GM12875 (cell line): ENCODE measurements around the gene TXNL4B.
"Not testable (repeated sequence)": the region's sequence is repeated elsewhere in the genome, so short reads cannot be mapped to it uniquely, and the experiment has no call there.

ENCODE experiments used
- H3K4me3 ChIP-seq: one replicate; pipeline ENCODE4 v1.5.1; 2011; ENCODE audit warnings: low read depth, low read length, control low read depth
- TF ChIP-seq, protein P1 (sequence below): IDR thresholded peaks from 2 replicates; pipeline ENCODE4 v1.5.1; 2011; ENCODE audit warnings: low read depth, mild to moderate bottlenecking, control low read depth, inconsistent platforms, low read length, moderate library complexity, borderline replicate concordance; ENCODE audit not compliant: insufficient read depth

The TXNL4B gene

GRCh38 chr16:72072514-72073342 is 20.7 kb downstream of the TXNL4B start:
- H3K4me3 ChIP-seq = no peak overlapping the region
- TF ChIP-seq, protein P1, sequence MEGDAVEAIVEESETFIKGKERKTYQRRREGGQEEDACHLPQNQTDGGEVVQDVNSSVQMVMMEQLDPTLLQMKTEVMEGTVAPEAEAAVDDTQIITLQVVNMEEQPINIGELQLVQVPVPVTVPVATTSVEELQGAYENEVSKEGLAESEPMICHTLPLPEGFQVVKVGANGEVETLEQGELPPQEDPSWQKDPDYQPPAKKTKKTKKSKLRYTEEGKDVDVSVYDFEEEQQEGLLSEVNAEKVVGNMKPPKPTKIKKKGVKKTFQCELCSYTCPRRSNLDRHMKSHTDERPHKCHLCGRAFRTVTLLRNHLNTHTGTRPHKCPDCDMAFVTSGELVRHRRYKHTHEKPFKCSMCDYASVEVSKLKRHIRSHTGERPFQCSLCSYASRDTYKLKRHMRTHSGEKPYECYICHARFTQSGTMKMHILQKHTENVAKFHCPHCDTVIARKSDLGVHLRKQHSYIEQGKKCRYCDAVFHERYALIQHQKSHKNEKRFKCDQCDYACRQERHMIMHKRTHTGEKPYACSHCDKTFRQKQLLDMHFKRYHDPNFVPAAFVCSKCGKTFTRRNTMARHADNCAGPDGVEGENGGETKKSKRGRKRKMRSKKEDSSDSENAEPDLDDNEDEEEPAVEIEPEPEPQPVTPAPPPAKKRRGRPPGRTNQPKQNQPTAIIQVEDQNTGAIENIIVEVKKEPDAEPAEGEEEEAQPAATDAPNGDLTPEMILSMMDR = no peak

DNA sequence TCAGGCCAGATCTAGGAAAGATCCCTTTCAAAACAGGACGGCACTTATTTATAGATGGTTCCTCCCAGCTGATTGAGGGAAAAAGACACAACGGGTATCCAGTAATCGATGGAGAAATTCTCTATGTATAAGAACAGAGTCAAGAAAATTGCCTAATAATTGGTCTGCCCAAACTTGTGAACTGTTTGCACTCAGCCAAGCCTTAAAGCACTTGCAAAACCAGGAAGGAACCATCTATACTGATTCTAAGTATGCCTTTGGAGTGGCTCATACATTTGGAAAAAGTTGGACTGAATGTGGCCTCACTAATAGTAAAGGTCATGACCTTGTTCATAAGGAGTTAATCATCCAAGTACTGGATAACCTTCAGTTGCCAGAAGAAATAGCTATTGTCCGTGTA is 24.5 kb downstream of the TXNL4B start:
- TF ChIP-seq, protein P1 = no peak
- no peak overlapping the region for H3K4me3 ChIP-seq

GRCh38 chr16:72066747-72067146 is 26.7 kb downstream of the TXNL4B start:
- TF ChIP-seq, protein P1 = peak; percentile 50; the same call in 1 of the 2 replicates
- no peak overlapping the region for H3K4me3 ChIP-seq

DNA sequence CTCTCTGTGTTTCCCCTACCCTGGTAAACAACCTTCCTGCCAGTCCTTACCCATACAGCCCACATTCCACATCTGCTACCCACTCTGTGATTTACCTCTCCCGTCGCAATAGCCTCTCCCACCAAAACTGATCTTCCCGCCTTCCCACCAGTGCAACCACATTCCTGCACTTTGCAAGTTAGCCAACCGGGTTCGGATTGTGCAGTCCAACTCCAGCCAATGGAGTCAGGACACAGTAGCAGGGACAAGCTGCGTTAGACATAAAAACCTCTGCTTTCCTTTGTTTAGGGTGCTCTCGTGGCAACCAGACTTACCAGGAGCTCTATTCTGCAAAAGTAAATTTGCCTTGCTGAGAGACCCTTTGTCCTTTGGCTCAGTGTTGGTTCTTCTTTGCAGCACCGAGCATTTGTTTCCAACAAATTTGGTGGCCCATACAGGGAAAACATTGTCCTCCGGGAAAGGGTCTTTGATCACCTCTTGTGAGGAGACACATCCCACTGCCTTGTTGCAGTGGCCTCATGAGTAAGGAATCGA is 29.0 kb downstream of the TXNL4B start:
- no peak overlapping the region for H3K4me3 ChIP-seq
- TF ChIP-seq, protein P1 = no peak

DNA sequence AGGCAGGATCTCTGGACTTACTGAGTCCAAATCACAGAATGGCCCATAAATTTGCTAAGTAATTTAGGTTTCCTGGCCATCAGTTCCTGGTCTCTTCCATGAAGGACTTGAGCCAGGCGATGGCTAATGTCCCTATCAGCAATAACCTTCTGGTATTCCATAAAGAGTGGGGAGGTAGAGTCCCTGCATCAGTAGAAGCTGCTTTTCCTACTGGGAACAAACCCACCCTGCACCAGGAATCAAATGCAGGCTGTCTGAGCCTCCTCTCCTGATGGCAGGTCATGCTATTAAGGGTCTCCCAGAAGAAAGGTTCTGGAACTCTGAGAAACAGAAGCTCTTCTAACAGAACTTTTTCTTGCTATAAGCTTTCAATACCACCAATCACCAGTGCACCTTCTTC is 31.9 kb downstream of the TXNL4B start:
- no peak overlapping the region for H3K4me3 ChIP-seq
- TF ChIP-seq, protein P1 = no peak

GRCh38 chr16:72060405-72060804 is 33.0 kb downstream of the TXNL4B start:
- TF ChIP-seq, protein P1 = no peak
- no peak overlapping the region for H3K4me3 ChIP-seq

- not testable (repeated sequence) for H3K4me3 ChIP-seq
Observed at GRCh38 chr16:72059060-72059459, 34.4 kb downstream of the TXNL4B start.

DNA sequence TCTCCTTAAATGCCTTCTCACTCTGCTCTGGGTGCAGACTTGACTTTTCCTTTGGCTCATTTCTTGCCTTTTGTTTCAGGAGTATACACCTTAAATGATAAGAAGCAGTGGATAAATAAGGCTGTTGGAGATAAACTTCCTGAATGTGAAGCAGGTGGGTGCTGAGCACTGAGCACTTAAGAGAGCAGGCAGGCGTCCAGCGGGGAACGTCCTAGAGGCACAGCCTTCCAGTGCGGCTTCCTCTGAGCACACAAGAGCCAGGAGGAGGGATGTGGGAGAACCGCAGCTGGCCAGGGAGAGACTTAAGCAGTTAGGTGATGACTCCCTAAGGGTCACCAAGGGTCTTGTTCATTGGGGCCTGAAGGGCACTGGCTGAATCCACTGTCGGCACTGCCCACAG is 36.1 kb downstream of the TXNL4B start:
- not testable (repeated sequence) for H3K4me3 ChIP-seq
